ENCODE results near the gene ZNF189. TPM values are rescaled to one million over a fixed set of nuclear protein-coding genes. Genes with fewer than 3 reads are reported as not detected.

ZNF189 gene
- total and polyA plus RNA-seq, 3 donors from 2014 or later = 24.0 to 42.8 (median 32.6) TPM

- Histone ChIP-seq H3K9me3 (no peaks in the 10 kb centered on the region), H3K4me3 (no peak overlapping the region), H3K4me1 (no peaks in the 10 kb centered on the region), H3K27ac (no peak overlapping the region), H3K27me3 (no peaks in the 10 kb centered on the region), H3K36me3 (ENCODE audit: low read depth, missing control alignments) (no peaks in the 10 kb centered on the region)
- DNase-seq = no peak
- 88 to 90% methylated on average over 7 of the region's 7 CpGs for WGBS, 2 donors
- TF ChIP-seq POLR2A (IDR thresholded peaks at IDR 0.05) (no peak), CTCF (IDR thresholded peaks at IDR 0.05) (no peak)
- intact Hi-C loops (cut with DNase I; ENCODE audit: low total_unique reads) = no loop called here
Measured at GRCh38 chr9:101429736-101430135, 31.1 kb downstream of the ZNF189 start.

GRCh38 chr9:101432171-101432570 lies 33.5 kb downstream of the ZNF189 start:
- no peaks in the 10 kb centered on the region for H3K4me1 ChIP-seq
- H3K9me3 ChIP-seq = no peaks in the 10 kb centered on the region
- TF ChIP-seq CTCF (IDR thresholded peaks at IDR 0.05) (no peak), POLR2A (IDR thresholded peaks at IDR 0.05) (no peak)
- no peak overlapping the region for H3K27ac ChIP-seq
- no peak overlapping the region for H3K4me3 ChIP-seq
- no peaks in the 10 kb centered on the region for H3K27me3 ChIP-seq
- no peaks in the 10 kb centered on the region for H3K36me3 ChIP-seq (ENCODE audit: low read depth, missing control alignments)
- intact Hi-C loops (cut with DNase I; ENCODE audit: low total_unique reads) = no loop called here
- DNase-seq = no peak

- Histone ChIP-seq H3K4me3 (no peak overlapping the region), H3K27ac (no peak overlapping the region), H3K4me1 (no peaks in the 10 kb centered on the region), H3K9me3 (no peaks in the 10 kb centered on the region), H3K36me3 (ENCODE audit: low read depth, missing control alignments) (no peaks in the 10 kb centered on the region), H3K27me3 (no peaks in the 10 kb centered on the region)
- TF ChIP-seq CTCF (IDR thresholded peaks at IDR 0.05) = no peak
- TF ChIP-seq POLR2A (IDR thresholded peaks at IDR 0.05) = no peak
- WGBS, 2 donors = 52 to 76% methylated on average over 1 of the region's 1 CpG
- intact Hi-C loops (cut with DNase I; ENCODE audit: low total_unique reads) = no loop called here
- DNase-seq = no peak
Measured at GRCh38 chr9:101432740-101433139, 34.1 kb downstream of the ZNF189 start.

GRCh38 chr9:101433229-101433628 lies 34.6 kb downstream of the ZNF189 start:
- TF ChIP-seq CTCF (IDR thresholded peaks at IDR 0.05) (no peak), POLR2A (IDR thresholded peaks at IDR 0.05) (no peak)
- Histone ChIP-seq H3K9me3 (no peaks in the 10 kb centered on the region), H3K27ac (no peak overlapping the region), H3K27me3 (no peaks in the 10 kb centered on the region), H3K4me1 (peaks cover 3% of the 10 kb centered on the region), H3K4me3 (no peak overlapping the region), H3K36me3 (ENCODE audit: low read depth, missing control alignments) (no peaks in the 10 kb centered on the region)
- intact Hi-C loops (cut with DNase I; ENCODE audit: low total_unique reads) = no loop called here
- 84 to 85% methylated on average over 3 of the region's 3 CpGs for WGBS, 2 donors
- no peak for DNase-seq

GRCh38 chr9:101434998-101435397 lies 36.3 kb downstream of the ZNF189 start:
- no peak for TF ChIP-seq POLR2A (IDR thresholded peaks at IDR 0.05)
- no peak for TF ChIP-seq CTCF (IDR thresholded peaks at IDR 0.05)
- Histone ChIP-seq H3K27ac (no peak overlapping the region), H3K36me3 (ENCODE audit: low read depth, missing control alignments) (no peaks in the 10 kb centered on the region), H3K9me3 (no peaks in the 10 kb centered on the region), H3K4me1 (peaks cover 4% of the 10 kb centered on the region), H3K27me3 (no peaks in the 10 kb centered on the region), H3K4me3 (no peak overlapping the region)
- intact Hi-C loops (cut with DNase I; ENCODE audit: low total_unique reads) = no loop called here
- 69 to 70% methylated on average over 3 of the region's 3 CpGs for WGBS, 2 donors
- no peak for DNase-seq
